Activated CD4-positive, alpha-beta T cell treated with anti-CD3 and anti-CD28 coated beads for 36 hours (primary cell): ENCODE results near the gene BIRC2. TPM values are rescaled to one million over a fixed set of nuclear protein-coding genes. Genes with fewer than 3 reads are reported as not detected.

Source experiments
- ATAC-seq: fragments of 200-7000 bp; cut with Tn5 transposase; one replicate; pipeline ENCODE4 v1.10.0; 2021; ENCODE audit warnings: mild to moderate bottlenecking, moderate library complexity
- CTCF ChIA-PET: fragments of 350-600 bp; sonication (Branson Sonifier 250); formaldehyde crosslinking; loops from one replicate; lab custom pipeline; 2021; ENCODE audit warnings: antibody characterized with exemption; lab: Charles Lee
- POLR2A ChIA-PET: fragments of 350-600 bp; sonication (Branson Sonifier 250); formaldehyde crosslinking; loops from one replicate; lab custom pipeline; 2021; ENCODE audit warnings: antibody characterized with exemption, inconsistent platforms; lab: Charles Lee
- DNase-seq: peaks from one replicate; pipeline ENCODE4 v3.0.0-alpha.2; 2020
- H3K27ac Mint-ChIP-seq: one replicate; pipeline ENCODE4 v1.8.0; 2021; ENCODE audit warnings: mixed read lengths
- H3K27me3 Mint-ChIP-seq: one replicate; pipeline ENCODE4 v1.8.0; 2021; ENCODE audit warnings: mixed read lengths
- H3K36me3 Mint-ChIP-seq: one replicate; pipeline ENCODE4 v1.8.0; 2021; ENCODE audit warnings: low read depth, mixed read lengths
- H3K4me1 Mint-ChIP-seq: one replicate; pipeline ENCODE4 v1.8.0; 2021; ENCODE audit warnings: mixed read lengths
- H3K4me3 Mint-ChIP-seq: one replicate; pipeline ENCODE4 v1.8.0; 2021; ENCODE audit warnings: mild to moderate bottlenecking, moderate library complexity, mixed read lengths
- H3K9me3 Mint-ChIP-seq: one replicate; pipeline ENCODE4 v1.8.0; 2021; ENCODE audit warnings: low read depth, mixed read lengths
- intact Hi-C, 2 experiments: fragments of 100-400 bp; cut with DNase I in 1 of 2; cut with micrococcal nuclease in 1 of 2; formaldehyde crosslinking; loops; one replicate each; pipeline versions ENCODE4 v1.14.2 to v1.15.1; 2022 to 2024; cut with DNase I, micrococcal nuclease
- total RNA-seq, 2 experiments: library from RNA; stranded (reverse); gene quantifications; one replicate each; pipeline ENCODE4 v1.2.3, GENCODE V29; 2021

The BIRC2 gene
- total RNA-seq, 2 experiments from 2014 or later = 33.0 to 48.8 TPM

GRCh38 chr11:102387043-102387781, 40.2 kb downstream of the BIRC2 start:
- Mint-ChIP-seq H3K27me3 (no peaks in the 10 kb centered on the region), H3K36me3 (peaks cover 41% of the 10 kb centered on the region), H3K4me1 (peaks cover 40% of the 10 kb centered on the region), H3K27ac (peak overlapping the region; percentile 44), H3K4me3 (no peak overlapping the region), H3K9me3 (peaks cover 2% of the 10 kb centered on the region)
- DNase-seq (no peak), ATAC-seq (no peak)
- ChIA-PET POLR2A (no interaction called here), CTCF (interaction anchor here (0.7 to 1.9 kb wide), 4 partner anchors 81 to 226 kb away, joined by 3 to 5 read pairs (median 4); no protein-coding TSS in a partner anchor)
- intact Hi-C loops = no loop called here

GRCh38 chr11:102389253-102389652, 42.2 kb downstream of the BIRC2 start:
- ChIA-PET CTCF (interaction anchor here (0.6 to 4.6 kb wide), 12 partner anchors 8 to 284 kb away, joined by 3 to 30 read pairs (median 12); no protein-coding TSS in a partner anchor), POLR2A (no interaction called here)
- DNase-seq (no peak), ATAC-seq (peak; percentile 17)
- peaks cover 48% of the 10 kb centered on the region for H3K4me1 Mint-ChIP-seq
- intact Hi-C loops = no loop called here
- H3K9me3 Mint-ChIP-seq = peaks cover 2% of the 10 kb centered on the region
- no peak overlapping the region for H3K27ac Mint-ChIP-seq
- no peak overlapping the region for H3K4me3 Mint-ChIP-seq
- peaks cover 58% of the 10 kb centered on the region for H3K36me3 Mint-ChIP-seq
- H3K27me3 Mint-ChIP-seq = no peaks in the 10 kb centered on the region

DNA sequence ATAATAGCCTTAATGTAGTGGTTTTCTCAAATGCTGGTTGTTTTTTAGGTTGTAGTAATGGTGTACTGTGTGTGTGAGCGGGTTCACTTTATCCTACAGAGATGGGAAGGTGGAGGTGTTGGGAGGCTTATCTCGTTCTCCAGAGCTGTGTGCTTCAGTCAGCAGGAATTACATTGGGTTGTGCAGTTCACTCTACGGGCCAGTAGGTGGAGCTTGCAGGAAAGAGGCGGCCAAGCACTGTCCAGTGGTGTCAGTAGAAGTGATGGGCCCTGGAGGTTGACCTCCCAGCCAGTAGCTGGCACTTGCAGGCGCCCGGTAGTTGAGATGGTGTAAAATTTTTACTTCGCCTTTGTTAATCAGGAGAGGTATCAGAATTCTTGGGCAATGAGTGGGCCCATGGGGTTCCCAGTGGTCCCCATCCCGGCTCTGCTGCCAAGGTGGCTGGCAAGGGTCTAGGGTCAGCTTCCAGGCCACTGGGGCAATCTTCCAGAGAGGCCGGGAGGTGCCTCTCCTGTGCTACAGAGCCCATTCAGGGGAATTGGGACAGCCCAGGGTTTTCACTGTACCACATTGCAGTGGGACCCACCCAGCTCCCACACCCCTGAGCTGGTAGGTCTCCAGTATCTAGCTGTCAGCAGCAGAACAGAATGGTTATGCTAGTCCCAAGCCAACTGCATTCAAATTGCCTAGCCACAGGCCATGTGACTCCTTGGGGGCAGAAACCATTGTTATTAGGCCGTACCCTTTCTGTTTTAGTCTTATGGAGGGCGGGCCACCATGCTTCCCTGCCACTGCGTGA, 43.9 kb downstream of the BIRC2 start:
- Mint-ChIP-seq H3K9me3 (peaks cover 2% of the 10 kb centered on the region), H3K27ac (peak overlapping the region; percentile 44), H3K36me3 (peaks cover 58% of the 10 kb centered on the region), H3K27me3 (no peaks in the 10 kb centered on the region), H3K4me1 (peaks cover 41% of the 10 kb centered on the region), H3K4me3 (no peak overlapping the region)
- ChIA-PET CTCF (interaction anchor here (0.6 to 4.6 kb wide), 50 partner anchors 9 to 325 kb away, joined by 3 to 30 read pairs (median 5); no protein-coding TSS in a partner anchor), POLR2A (interaction anchor here (0.6 to 1.2 kb wide), 2 partner anchors 14 to 61 kb away, joined by 3 to 5 read pairs; no protein-coding TSS in a partner anchor)
- intact Hi-C loops = loop anchor here (1.0 to 5.0 kb wide), 4 partner anchors 34 to 275 kb away; partner anchors contain the start of gene TMEM123 (in 1 of the 2)
- DNase-seq (peak; percentile 68), ATAC-seq (peak; percentile 78)

GRCh38 chr11:102391549-102392237, 44.7 kb downstream of the BIRC2 start:
- H3K27ac Mint-ChIP-seq = no peak overlapping the region
- H3K4me1 Mint-ChIP-seq = peaks cover 42% of the 10 kb centered on the region
- intact Hi-C loops = loop anchor here in 1 of 2 experiments (5.0 kb wide), 1 partner anchor 34 kb away; no protein-coding TSS in a partner anchor
- DNase-seq = no peak
- H3K9me3 Mint-ChIP-seq = peaks cover 2% of the 10 kb centered on the region
- ATAC-seq = no peak
- H3K27me3 Mint-ChIP-seq = no peaks in the 10 kb centered on the region
- ChIA-PET CTCF (interaction anchor here (0.6 to 4.6 kb wide), 35 partner anchors 9 to 324 kb away, joined by 3 to 30 read pairs (median 4); partner anchors contain the start of gene BIRC3), POLR2A (no interaction called here)
- peaks cover 52% of the 10 kb centered on the region for H3K36me3 Mint-ChIP-seq
- H3K4me3 Mint-ChIP-seq = no peak overlapping the region

GRCh38 chr11:102393272-102393730, 46.3 kb downstream of the BIRC2 start:
- intact Hi-C loops = loop anchor here in 1 of 2 experiments (5.0 kb wide), 1 partner anchor 36 kb away; no protein-coding TSS in a partner anchor
- Mint-ChIP-seq H3K36me3 (peaks cover 53% of the 10 kb centered on the region), H3K4me1 (peaks cover 50% of the 10 kb centered on the region)

GRCh38 chr11:102395720-102396393, 48.8 kb downstream of the BIRC2 start:
- Mint-ChIP-seq H3K36me3 (peaks cover 48% of the 10 kb centered on the region), H3K4me3 (no peak overlapping the region), H3K27me3 (no peaks in the 10 kb centered on the region), H3K9me3 (no peaks in the 10 kb centered on the region), H3K27ac (no peak overlapping the region), H3K4me1 (peaks cover 39% of the 10 kb centered on the region)
- ChIA-PET CTCF (interaction anchor here (1.0 to 2.5 kb wide), 5 partner anchors 27 to 271 kb away, joined by 3 to 7 read pairs (median 5); no protein-coding TSS in a partner anchor), POLR2A (no interaction called here)
- ATAC-seq (no peak), DNase-seq (no peak)
- intact Hi-C loops = loop anchor here (1.0 to 5.0 kb wide), 3 partner anchors 21 to 56 kb away; partner anchors contain the start of gene TMEM123 (in 1 of the 2)

More at GRCh38 chr11:102393272-102393730, 46.3 kb downstream of the BIRC2 start:
- DNase-seq = peak; percentile 15
- Mint-ChIP-seq H3K4me3 (no peak overlapping the region), H3K27me3 (no peaks in the 10 kb centered on the region), H3K27ac (peak overlapping the region; percentile 56), H3K9me3 (peaks cover 1% of the 10 kb centered on the region)
- CTCF ChIA-PET = interaction anchor here (0.6 to 4.6 kb wide), 17 partner anchors 10 to 273 kb away, joined by 3 to 20 read pairs (median 4); no protein-coding TSS in a partner anchor
- POLR2A ChIA-PET = interaction anchor here (0.6 to 1.7 kb wide), 3 partner anchors 14 to 273 kb away, joined by 3 to 7 read pairs (median 4); no protein-coding TSS in a partner anchor
- ATAC-seq = no peak

- H3K27ac Mint-ChIP-seq = peak overlapping the region; percentile 58
- H3K36me3 Mint-ChIP-seq = peaks cover 53% of the 10 kb centered on the region
- intact Hi-C loops = loop anchor here (1.0 to 5.0 kb wide), 3 partner anchors 20 to 55 kb away; partner anchors contain the start of gene TMEM123 (in 1 of the 2)
- ChIA-PET POLR2A (interaction anchor here (0.6 kb wide), 1 partner anchor 14 kb away, joined by 3 read pairs; no protein-coding TSS in a partner anchor), CTCF (interaction anchor here (0.8 to 2.5 kb wide), 12 partner anchors 9 to 269 kb away, joined by 3 to 7 read pairs (median 4); no protein-coding TSS in a partner anchor)
- ATAC-seq (peak; percentile 82), DNase-seq (no peak)
- no peaks in the 10 kb centered on the region for H3K27me3 Mint-ChIP-seq
- no peaks in the 10 kb centered on the region for H3K9me3 Mint-ChIP-seq
- peaks cover 44% of the 10 kb centered on the region for H3K4me1 Mint-ChIP-seq
- no peak overlapping the region for H3K4me3 Mint-ChIP-seq
Observed at GRCh38 chr11:102396708-102397563, 49.9 kb downstream of the BIRC2 start.

DNA sequence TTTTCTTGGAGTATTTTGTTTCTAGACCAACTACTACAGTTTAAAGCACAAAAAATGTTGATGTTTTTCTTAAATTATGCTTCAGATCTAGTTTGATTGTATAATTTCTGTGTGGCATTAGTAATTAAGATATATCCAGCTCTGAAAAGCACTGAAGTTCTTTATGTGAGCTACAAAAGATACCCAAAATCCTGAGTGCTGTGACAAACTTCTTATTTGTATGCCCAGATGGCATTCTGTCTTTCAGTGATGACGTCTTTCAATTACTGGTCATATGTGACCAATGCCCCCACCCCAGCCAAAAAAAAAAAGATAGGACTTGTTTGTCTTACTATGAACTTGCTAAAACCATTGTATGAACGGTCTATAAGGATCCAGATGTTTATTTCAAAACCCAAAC, 51.3 kb downstream of the BIRC2 start:
- peaks cover 49% of the 10 kb centered on the region for H3K36me3 Mint-ChIP-seq
- ATAC-seq (no peak), DNase-seq (no peak)
- ChIA-PET POLR2A (no interaction called here), CTCF (interaction anchor here (0.8 to 2.7 kb wide), 8 partner anchors 8 to 98 kb away, joined by 3 to 12 read pairs (median 4); no protein-coding TSS in a partner anchor)
- H3K27me3 Mint-ChIP-seq = no peaks in the 10 kb centered on the region
- intact Hi-C loops = loop anchor here in 1 of 2 experiments (5.0 kb wide), 1 partner anchor 34 kb away; no protein-coding TSS in a partner anchor
- H3K4me1 Mint-ChIP-seq = peaks cover 50% of the 10 kb centered on the region
- no peaks in the 10 kb centered on the region for H3K9me3 Mint-ChIP-seq
- no peak overlapping the region for H3K4me3 Mint-ChIP-seq
- H3K27ac Mint-ChIP-seq = no peak overlapping the region

GRCh38 chr11:102399189-102399588, 52.2 kb downstream of the BIRC2 start:
- peaks cover 53% of the 10 kb centered on the region for H3K4me1 Mint-ChIP-seq
- H3K36me3 Mint-ChIP-seq = peaks cover 47% of the 10 kb centered on the region
- H3K27me3 Mint-ChIP-seq = no peaks in the 10 kb centered on the region
- CTCF ChIA-PET = interaction anchor here (1.0 to 3.9 kb wide), 4 partner anchors 8 to 22 kb away, joined by 3 to 25 read pairs (median 9); no protein-coding TSS in a partner anchor
- H3K27ac Mint-ChIP-seq = no peak overlapping the region
- ATAC-seq (no peak), DNase-seq (peak; percentile 36)
- intact Hi-C loops = loop anchor here in 1 of 2 experiments (5.0 kb wide), 1 partner anchor 33 kb away; no protein-coding TSS in a partner anchor
- no peaks in the 10 kb centered on the region for H3K9me3 Mint-ChIP-seq
- POLR2A ChIA-PET = no interaction called here
- no peak overlapping the region for H3K4me3 Mint-ChIP-seq
